VCaP (cell line): ENCODE results near the gene DLG4.
A peak's percentile ranks its signal among the peaks of the same experiment; 100 is the strongest.

Source experiments
- H3K27ac ChIP-seq: fragments of 450-650 bp; 2 replicates; pipeline ENCODE4 v1.5.1; 2017
- TF ChIP-seq, protein P1 (sequence below): fragments of 450-650 bp; conservative IDR thresholded peaks from 2 replicates; pipeline ENCODE4 v1.5.1; 2017; ENCODE audit warnings: mild to moderate bottlenecking, moderate library complexity

DLG4 gene

DNA sequence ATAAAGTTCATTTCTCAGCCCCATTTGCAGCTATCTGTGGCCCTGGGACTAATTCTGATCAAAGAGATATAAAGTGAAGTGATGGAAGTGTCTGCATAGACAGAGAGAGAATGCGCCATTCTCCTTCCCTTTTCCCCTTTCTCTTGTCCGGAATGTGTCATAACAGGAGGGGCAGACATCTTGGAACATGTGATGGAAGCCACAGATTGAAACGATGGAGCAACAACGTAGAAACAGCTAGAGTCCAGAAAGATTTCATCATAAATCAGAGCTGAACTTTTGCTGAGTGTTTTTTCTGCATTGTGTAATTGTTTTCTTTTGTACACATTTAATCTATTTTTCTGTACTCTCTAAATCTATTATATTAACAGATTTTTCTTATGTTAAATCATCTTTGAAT, 51.8 kb downstream of the DLG4 start:
- TF ChIP-seq, protein P1, sequence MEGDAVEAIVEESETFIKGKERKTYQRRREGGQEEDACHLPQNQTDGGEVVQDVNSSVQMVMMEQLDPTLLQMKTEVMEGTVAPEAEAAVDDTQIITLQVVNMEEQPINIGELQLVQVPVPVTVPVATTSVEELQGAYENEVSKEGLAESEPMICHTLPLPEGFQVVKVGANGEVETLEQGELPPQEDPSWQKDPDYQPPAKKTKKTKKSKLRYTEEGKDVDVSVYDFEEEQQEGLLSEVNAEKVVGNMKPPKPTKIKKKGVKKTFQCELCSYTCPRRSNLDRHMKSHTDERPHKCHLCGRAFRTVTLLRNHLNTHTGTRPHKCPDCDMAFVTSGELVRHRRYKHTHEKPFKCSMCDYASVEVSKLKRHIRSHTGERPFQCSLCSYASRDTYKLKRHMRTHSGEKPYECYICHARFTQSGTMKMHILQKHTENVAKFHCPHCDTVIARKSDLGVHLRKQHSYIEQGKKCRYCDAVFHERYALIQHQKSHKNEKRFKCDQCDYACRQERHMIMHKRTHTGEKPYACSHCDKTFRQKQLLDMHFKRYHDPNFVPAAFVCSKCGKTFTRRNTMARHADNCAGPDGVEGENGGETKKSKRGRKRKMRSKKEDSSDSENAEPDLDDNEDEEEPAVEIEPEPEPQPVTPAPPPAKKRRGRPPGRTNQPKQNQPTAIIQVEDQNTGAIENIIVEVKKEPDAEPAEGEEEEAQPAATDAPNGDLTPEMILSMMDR, result no peak
- no peak overlapping the region for H3K27ac ChIP-seq

DNA sequence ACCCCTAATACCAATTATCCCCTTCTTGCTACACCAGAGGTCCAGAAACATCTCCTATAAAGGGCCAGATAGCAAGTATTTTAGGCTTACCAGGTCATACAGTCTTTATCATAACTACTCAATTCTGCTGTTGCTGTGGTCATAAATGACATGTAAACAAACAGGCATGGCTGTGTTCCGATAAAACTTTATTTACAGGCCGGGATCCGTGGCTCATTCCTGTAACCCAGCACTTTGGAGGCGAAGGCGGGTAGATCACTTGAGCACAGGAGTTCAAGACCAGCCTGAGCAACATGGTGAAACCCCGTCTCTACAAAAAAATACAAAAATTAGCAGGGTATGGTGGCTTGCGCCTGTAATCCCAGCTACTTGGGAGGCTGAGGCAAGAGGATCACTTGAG, 52.8 kb downstream of the DLG4 start:
- TF ChIP-seq, protein P1, result no peak
- H3K27ac ChIP-seq, result no peak overlapping the region

DNA sequence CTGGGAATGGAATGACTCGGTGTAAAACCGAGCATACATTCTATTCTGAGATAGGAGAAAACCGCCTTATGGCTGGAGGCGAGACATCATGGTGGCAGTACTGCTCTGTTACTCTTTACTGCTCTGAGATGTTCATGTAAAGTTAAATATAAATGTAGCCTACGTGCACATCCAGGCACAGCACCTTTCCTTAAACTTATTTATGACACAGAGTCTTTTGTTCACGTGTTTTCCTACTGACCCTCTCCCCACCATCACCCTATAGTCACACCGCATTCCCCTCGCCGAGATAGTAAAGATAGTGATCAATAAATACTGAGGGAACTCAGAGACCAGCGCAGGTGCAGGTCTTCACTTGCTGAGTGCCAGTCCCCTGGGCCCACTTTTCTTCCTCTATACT, 60.1 kb downstream of the DLG4 start:
- peak overlapping the region; percentile 54 for H3K27ac ChIP-seq

DNA sequence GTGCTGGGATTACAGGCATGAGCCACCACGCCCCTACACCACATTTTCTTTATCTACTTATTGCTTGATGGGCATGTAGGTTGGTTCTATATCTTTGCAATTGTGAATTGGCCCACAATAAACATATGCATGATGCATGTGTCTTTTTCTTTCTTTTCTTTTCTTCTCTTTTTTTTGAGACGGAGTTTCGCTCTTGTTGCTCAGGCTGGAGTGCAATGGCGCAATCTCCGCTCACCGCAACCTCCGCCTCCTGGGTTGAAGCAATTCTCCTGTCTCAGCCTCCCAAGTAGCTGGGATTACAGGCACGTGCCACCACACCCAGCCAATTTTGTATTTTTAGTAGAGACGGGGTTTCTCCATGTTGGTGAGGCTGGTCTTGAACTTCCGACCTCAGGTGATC, 61.2 kb downstream of the DLG4 start:
- peak overlapping the region; percentile 54; the same call in 1 of the 2 replicates for H3K27ac ChIP-seq

DNA sequence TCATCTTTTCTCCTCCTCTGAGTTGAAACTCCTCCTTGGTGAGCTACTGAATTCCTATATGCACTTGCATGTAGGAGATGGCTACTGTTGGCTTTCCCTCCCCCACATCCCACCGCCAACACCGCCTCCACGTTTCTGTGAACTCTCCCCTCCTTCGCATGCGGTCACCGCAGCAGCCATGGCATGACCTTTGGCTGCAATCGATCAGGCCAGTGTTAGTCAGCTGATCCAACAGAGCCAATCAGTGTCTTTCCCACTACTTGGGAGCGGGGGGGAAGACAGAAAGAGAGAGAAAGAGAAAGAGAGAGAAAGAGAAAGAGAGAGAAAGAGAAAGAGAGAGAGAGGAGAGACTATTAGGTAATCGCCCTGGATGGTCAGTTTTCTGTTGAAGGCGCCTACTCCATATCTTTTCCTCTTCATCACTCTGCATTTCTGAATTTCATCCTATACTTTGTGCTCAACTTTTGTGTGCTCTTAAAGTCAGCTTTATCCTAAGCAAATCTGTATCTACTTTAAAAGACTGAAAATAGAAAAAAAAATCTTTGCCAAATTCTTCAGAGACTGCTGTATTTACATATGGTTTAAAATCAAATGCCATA, 63.2 kb downstream of the DLG4 start:
- TF ChIP-seq, protein P1, result no peak
- no peak overlapping the region for H3K27ac ChIP-seq

DNA sequence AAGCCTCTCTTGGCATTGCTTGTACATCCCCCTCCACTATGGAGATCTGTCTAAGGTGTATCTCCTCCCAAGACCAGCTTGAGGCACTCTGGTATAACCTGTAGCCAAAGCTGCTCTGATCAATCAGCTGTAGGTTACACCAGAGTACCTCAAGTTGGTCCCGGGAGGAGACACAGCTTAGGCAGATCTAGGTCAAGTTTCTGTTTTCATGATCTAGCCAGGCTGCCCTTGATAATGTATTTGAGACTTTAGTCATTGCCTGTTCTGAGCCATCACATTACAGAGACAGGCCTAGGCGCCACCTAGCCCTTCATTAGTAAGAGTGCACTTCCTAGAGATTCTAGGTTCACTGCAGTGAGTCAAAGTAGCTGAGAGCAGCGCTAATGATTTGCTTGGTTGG, 71.9 kb downstream of the DLG4 start:
- TF ChIP-seq, protein P1, result no peak
- no peak overlapping the region for H3K27ac ChIP-seq

DNA sequence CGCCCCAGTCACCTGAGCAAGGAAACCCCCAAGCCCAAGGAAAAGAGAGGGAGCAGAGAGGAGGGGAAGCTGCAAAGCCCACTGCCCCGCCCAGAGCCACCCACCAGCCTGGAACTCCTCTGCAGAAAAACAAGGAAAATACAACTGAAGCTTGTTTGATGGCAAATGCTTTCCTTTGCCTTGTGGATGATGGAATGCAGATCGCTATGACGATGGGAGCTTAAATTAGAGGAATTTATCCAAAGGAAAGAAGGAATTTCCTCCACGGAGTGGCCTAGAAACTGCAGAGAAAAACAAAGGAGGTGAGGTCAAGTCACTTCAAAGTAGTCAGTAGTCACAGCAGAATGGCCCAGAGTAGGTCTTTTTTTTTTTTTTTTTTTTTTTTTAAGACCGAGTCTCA, 73.5 kb downstream of the DLG4 start:
- TF ChIP-seq, protein P1, result no peak
- H3K27ac ChIP-seq, result no peak overlapping the region

DNA sequence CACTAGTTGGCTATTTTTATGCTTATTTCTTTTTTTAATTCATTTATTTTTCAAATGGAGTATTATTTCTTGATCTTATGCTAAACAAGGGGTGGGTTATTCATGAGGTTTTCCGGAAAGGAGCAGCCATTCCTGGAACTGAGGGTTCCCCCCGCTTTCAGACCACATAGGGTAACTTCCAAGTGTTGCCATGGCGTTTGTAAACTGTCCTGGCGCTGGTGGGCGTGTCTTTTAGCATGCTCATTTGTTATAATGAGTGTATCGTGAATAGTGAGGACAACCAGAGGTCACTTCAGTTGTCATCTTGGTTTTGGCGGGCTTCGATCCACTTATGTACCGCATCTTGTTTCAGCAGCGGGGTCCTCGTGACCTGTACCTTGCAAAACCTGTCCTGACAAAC, 75.4 kb downstream of the DLG4 start:
- TF ChIP-seq, protein P1, result no peak

DNA sequence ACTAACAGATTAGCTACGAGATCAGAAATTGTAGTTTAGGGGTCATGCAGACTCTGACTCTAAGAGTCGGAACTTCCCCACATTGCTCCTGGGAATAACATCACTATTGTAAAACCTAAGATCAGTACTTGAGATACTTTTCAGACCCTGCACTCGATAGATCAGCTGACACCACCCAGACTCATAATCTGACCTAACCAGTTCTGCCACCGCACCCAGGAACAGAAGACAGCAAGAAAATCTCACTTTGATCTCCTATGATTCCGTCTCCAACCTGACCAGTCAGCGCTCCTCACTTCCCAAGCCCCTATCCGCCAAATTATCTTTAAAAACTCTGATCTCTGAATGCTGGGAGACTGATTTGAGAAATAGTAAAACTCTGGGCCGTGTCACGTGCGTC, 77.8 kb downstream of the DLG4 start:
- TF ChIP-seq, protein P1, result no peak
- H3K27ac ChIP-seq, result peak overlapping the region; percentile 63

More for the DNA sequence above, 75.4 kb downstream of the DLG4 start:
- H3K27ac ChIP-seq, result no peak overlapping the region
